Central memory CD8-positive, alpha-beta T cell (primary cell): Measurements from ENCODE around the gene COBLL1.
"Not testable (repeated sequence)": the region's sequence is repeated elsewhere in the genome, so short reads cannot be mapped to it uniquely, and the experiment has no call there.

ENCODE experiments used
- ATAC-seq: fragments of 150-1000 bp; cut with Tn5 transposase; replicated peaks from 2 replicates; pipeline ENCODE4 v1.10.0; 2022; ENCODE audit warnings: mild to moderate bottlenecking, moderate FRiP score, moderate number of reproducible peaks; ENCODE audit not compliant: poor library complexity, severe bottlenecking; ENCODE audit errors: extremely low read depth
- DNase-seq, 2 donors: peaks; one replicate each; pipeline ENCODE4 v3.0.0; 2021; ENCODE audit warnings: low spot score in 2 of 2
- H3K27ac Mint-ChIP-seq: one replicate; pipeline ENCODE4 v1.8.0; 2022; ENCODE audit warnings: low read depth, mild to moderate bottlenecking, moderate library complexity, mixed read lengths
- H3K27me3 Mint-ChIP-seq: one replicate; pipeline ENCODE4 v1.8.0; 2022; ENCODE audit warnings: mixed read lengths
- H3K36me3 Mint-ChIP-seq: one replicate; pipeline ENCODE4 v1.8.0; 2022; ENCODE audit warnings: mild to moderate bottlenecking, moderate library complexity, mixed read lengths; ENCODE audit not compliant: insufficient read depth
- H3K4me1 Mint-ChIP-seq: one replicate; pipeline ENCODE4 v1.8.0; 2022; ENCODE audit warnings: mixed read lengths
- H3K4me3 Mint-ChIP-seq: one replicate; pipeline ENCODE4 v1.8.0; 2022; ENCODE audit warnings: mild to moderate bottlenecking, moderate library complexity, mixed read lengths
- H3K9me3 Mint-ChIP-seq: one replicate; pipeline ENCODE4 v1.8.0; 2022; ENCODE audit warnings: mixed read lengths

The COBLL1 gene

GRCh38 chr2:164719996-164720941 lies 121.4 kb downstream of the COBLL1 start:
- Mint-ChIP-seq H3K4me1 (no peaks in the 10 kb centered on the region), H3K27me3 (no peaks in the 10 kb centered on the region), H3K36me3 (no peaks in the 10 kb centered on the region), H3K9me3 (no peaks in the 10 kb centered on the region), H3K4me3 (no peak overlapping the region), H3K27ac (no peak overlapping the region)
- DNase-seq (no peak), ATAC-seq (no peak)

DNA sequence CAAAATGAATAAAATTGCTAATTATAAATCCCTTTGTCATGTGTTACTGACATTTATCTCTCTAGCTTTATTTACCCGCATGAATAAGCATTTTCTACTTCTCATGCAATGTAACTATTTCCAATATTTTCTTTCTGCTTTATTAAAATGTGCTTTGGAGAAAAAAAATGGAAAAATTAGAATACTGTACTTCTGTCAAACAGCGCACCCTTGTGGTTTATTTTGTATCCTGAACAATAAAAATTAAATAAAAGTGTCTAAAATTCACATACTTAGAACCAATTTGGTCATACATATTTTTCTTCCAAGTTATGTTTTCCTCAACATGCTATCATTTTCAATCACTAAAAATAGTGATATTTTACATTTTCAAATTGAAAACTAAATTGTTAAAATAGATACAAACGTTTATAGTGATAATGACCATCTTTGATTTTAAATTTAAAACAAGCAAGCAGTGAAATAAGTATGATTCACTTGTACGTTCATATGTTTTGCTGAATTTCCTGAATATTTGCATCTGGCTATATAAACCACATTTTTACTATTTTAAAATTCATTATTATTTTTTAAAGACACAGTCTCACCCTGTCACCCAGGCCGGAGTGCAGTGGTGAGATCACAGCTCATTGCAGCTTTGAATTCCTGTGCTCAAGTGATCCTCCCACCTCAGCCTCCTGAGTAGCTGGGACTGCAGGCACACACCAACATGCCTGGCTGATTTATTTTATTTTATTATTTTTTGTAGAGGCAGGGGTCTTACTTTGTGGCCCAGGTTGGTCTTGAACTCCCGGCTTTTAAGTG lies 124.4 kb downstream of the COBLL1 start:
- Mint-ChIP-seq H3K4me3 (no peak overlapping the region), H3K36me3 (no peaks in the 10 kb centered on the region), H3K27ac (no peak overlapping the region), H3K27me3 (no peaks in the 10 kb centered on the region), H3K9me3 (no peaks in the 10 kb centered on the region), H3K4me1 (no peaks in the 10 kb centered on the region)
- DNase-seq = no peak
- ATAC-seq = no peak

DNA sequence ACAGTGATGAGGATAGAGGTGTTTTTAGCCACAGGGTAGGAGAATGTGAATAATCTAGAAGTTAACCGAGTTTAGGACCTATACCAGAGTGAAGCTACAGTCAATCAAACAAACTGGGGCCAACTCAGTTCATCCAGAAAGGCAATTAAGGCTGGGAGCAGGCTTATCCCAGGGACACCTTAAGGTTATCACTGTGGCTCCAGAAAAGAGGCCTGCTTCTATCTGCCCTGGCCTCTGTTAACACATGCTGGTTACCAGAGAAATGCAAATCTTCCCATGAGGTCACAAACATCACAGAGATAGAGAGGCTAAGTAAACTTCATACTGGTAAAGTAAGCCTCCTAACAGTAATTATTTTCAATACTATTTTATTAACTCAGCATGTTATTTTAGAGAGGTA lies 127.2 kb downstream of the COBLL1 start:
- Mint-ChIP-seq H3K27ac (no peak overlapping the region), H3K4me1 (no peaks in the 10 kb centered on the region), H3K36me3 (no peaks in the 10 kb centered on the region), H3K4me3 (no peak overlapping the region), H3K9me3 (no peaks in the 10 kb centered on the region), H3K27me3 (no peaks in the 10 kb centered on the region)
- DNase-seq = no peak
- ATAC-seq = no peak

- H3K27ac Mint-ChIP-seq = no peak overlapping the region
- H3K27me3 Mint-ChIP-seq = no peaks in the 10 kb centered on the region
- no peak overlapping the region for H3K4me3 Mint-ChIP-seq
- H3K36me3 Mint-ChIP-seq = no peaks in the 10 kb centered on the region
- no peak for ATAC-seq
- no peak for DNase-seq
- no peaks in the 10 kb centered on the region for H3K4me1 Mint-ChIP-seq
- H3K9me3 Mint-ChIP-seq = no peaks in the 10 kb centered on the region
Observed at GRCh38 chr2:164711766-164712138, 129.9 kb downstream of the COBLL1 start.

DNA sequence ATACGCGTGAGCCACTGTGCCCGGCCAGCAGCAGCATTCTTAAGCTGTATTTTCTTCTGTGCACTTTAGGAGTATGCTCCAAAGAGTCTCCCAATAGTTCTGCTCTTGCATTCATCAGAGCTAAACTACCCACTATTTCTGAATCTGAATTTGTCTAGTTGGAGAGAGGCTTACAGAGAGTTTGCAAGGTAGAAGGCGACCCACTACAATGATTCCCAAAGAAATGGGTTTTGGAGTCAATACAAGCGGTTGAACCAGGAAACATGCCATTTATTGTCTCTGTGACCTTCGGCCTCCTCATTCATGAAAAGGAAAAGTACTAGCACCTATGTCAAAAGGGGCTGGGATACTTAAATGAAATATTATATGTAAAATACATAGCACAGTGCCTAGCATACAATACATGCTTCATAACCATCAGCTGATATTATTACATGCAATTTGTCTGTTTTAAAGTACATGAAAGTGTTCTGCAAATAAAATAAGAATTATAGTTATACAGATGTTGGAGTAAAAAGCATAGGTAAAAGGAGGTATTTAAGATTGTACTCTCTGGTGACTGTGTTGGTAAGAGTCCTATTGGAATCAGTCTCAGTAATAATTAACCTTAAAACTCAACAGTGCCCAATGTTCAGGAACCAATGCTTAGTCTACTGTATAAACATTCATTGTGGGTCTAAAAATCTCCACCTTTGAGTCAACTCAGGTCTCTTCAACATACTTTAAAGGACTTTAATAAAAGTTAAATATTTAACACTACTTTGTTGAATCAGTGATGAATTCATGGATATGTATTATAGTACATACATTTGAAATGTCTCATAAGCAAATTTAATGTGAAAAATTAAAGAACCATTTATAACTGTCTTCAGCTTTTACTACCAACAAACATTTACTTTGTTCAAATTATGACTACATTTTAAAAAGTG lies 130.5 kb downstream of the COBLL1 start:
- peaks cover 6% of the 10 kb centered on the region for H3K9me3 Mint-ChIP-seq
- no peaks in the 10 kb centered on the region for H3K4me1 Mint-ChIP-seq
- H3K36me3 Mint-ChIP-seq = no peaks in the 10 kb centered on the region
- DNase-seq (no peak), ATAC-seq (no peak)
- no peak overlapping the region for H3K27ac Mint-ChIP-seq
- no peak overlapping the region for H3K4me3 Mint-ChIP-seq
- no peaks in the 10 kb centered on the region for H3K27me3 Mint-ChIP-seq

- H3K4me3 Mint-ChIP-seq, DNase-seq, H3K27ac Mint-ChIP-seq, ATAC-seq, H3K27me3 Mint-ChIP-seq, H3K4me1 Mint-ChIP-seq, H3K9me3 Mint-ChIP-seq, H3K36me3 Mint-ChIP-seq: not testable (repeated sequence)
Observed at GRCh38 chr2:164710252-164710836, 131.3 kb downstream of the COBLL1 start.

GRCh38 chr2:164706522-164706921 lies 135.1 kb downstream of the COBLL1 start:
- ATAC-seq (no peak), DNase-seq (no peak)
- no peaks in the 10 kb centered on the region for H3K4me1 Mint-ChIP-seq
- H3K9me3 Mint-ChIP-seq = peaks cover 10% of the 10 kb centered on the region
- no peak overlapping the region for H3K27ac Mint-ChIP-seq
- no peaks in the 10 kb centered on the region for H3K27me3 Mint-ChIP-seq
- no peak overlapping the region for H3K4me3 Mint-ChIP-seq
- no peaks in the 10 kb centered on the region for H3K36me3 Mint-ChIP-seq

DNA sequence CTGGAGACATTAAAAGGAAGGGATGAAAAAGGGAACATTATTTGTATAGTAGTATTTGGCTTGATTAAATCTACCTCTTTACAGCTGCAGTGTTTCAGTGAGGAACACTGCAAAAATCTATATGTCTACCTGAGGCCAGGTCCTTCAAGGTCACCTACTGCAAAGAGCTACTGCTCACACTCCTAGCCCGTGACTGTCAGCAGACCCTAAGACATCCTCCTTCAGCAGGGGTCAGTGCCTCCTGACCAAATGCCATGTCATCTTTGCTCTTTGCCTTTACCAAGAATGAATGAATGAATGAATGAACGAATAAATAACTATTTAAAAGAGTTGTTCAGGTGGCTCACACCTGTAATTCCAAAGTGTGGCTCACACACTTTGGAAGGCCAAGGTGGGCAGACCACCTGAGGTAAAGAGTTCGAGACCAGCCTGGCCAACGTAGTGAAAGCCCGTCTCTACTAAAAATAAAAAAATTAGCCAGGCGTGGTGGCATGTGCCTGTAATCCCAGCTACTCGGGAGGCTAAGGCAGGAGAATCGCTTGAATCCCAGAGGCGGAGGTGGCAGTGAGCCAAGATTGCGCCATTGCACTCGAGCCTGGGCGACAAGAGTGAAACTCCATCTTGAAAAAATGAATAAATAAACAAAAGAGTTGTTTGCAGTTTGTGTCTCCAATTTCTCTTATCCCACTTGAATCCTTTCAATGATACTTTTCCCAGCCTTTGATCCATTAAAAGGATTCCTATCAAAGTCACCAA lies 136.0 kb downstream of the COBLL1 start:
- Mint-ChIP-seq H3K4me3 (no peak overlapping the region), H3K27me3 (no peaks in the 10 kb centered on the region), H3K9me3 (peaks cover 10% of the 10 kb centered on the region), H3K27ac (no peak overlapping the region), H3K4me1 (no peaks in the 10 kb centered on the region), H3K36me3 (no peaks in the 10 kb centered on the region)
- DNase-seq (no peak), ATAC-seq (no peak)

DNA sequence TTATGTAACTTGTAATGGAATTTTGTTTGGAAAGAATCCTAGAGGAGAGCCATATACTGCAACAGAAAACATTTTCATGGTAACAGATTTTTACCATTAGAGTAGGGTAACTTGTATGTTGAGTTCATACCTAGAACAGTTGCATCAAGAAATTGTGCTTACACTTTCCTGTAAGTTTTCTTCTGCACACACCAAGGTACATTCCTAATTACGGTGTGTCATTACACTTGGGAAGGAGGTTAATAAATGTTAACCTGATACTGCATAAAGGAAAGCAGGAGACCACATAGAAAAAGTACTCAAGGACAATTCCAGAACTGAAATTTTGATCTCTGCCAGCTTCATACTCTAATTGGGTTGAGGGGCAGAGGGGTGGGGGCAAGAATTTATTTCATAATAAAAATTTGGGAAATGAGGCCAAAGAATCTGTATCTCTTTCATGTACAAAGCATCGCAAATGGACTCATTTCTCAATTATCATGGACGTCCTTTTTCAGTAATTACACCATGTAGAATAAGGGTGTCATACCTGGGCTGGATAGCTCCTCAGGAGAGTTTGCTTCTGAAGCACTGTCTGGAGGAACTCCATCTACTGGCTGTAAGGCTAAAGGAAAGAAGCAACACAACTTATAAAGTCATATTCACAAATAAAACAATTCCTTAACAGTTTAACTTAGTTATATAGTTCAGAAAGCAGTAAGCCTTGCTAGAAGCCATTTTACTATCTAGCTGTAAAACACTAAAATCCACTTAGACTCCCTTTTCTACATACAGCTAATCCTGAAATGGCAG lies 137.5 kb downstream of the COBLL1 start:
- ATAC-seq = no peak
- Mint-ChIP-seq H3K36me3 (no peaks in the 10 kb centered on the region), H3K9me3 (peaks cover 10% of the 10 kb centered on the region), H3K4me1 (no peaks in the 10 kb centered on the region), H3K4me3 (no peak overlapping the region), H3K27ac (no peak overlapping the region), H3K27me3 (no peaks in the 10 kb centered on the region)
- no peak for DNase-seq

DNA sequence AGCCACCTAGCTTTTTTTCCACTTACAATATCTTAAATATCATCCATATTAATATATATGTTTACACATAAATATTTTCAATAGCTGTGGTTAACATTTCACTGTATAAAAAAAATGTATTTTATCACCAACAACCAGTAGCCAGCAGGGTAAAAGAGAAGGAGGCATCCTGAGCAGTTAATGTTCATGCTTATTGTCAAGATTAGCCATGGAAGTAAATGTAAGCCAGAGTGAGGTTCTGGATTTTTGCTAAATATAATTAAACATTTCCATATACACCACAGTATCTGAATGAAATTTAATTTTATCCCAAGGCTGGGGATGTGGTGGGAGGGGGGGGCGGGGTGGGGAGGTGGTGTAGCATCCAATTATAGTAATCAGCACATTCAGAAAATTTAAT lies 140.1 kb downstream of the COBLL1 start:
- no peak overlapping the region for H3K4me3 Mint-ChIP-seq
- peaks cover 9% of the 10 kb centered on the region for H3K9me3 Mint-ChIP-seq
- no peak for ATAC-seq
- H3K27me3 Mint-ChIP-seq = no peaks in the 10 kb centered on the region
- H3K4me1 Mint-ChIP-seq = no peaks in the 10 kb centered on the region
- peaks cover 2% of the 10 kb centered on the region for H3K36me3 Mint-ChIP-seq
- H3K27ac Mint-ChIP-seq = no peak overlapping the region
- no peak for DNase-seq

GRCh38 chr2:164700390-164700789 lies 141.2 kb downstream of the COBLL1 start:
- Mint-ChIP-seq H3K27me3 (no peaks in the 10 kb centered on the region), H3K9me3 (peaks cover 4% of the 10 kb centered on the region), H3K4me1 (no peaks in the 10 kb centered on the region), H3K27ac (no peak overlapping the region), H3K36me3 (peaks cover 2% of the 10 kb centered on the region), H3K4me3 (no peak overlapping the region)
- DNase-seq (no peak), ATAC-seq (no peak)
